ENCODE data around the gene PTPRN.

PTPRN gene

GRCh38 chr2:219279916-219280516 is 29.2 kb downstream of the PTPRN start:
- H3K27ac ChIP-seq = peak overlapping the region; percentile 74
- TF ChIP-seq CTCF (IDR thresholded peaks at IDR 0.05) = no peak
- TF ChIP-seq ZFX (IDR thresholded peaks at IDR 0.05; ENCODE audit: borderline replicate concordance) = no peak

- TF ChIP-seq ZFX (IDR thresholded peaks at IDR 0.05; ENCODE audit: borderline replicate concordance) = no peak
- TF ChIP-seq CTCF (IDR thresholded peaks at IDR 0.05) = no peak
- H3K27ac ChIP-seq = peak within 1 kb of the TSS; percentile 74
Measured at GRCh38 chr2:219279151-219279915, 29.9 kb downstream of the PTPRN start, which contains the start of gene DNAJB2. TSS of gene DNAJB2 (plus strand) at chr2:219279366. CDS start at chr2:219279834, 468 bp downstream.

GRCh38 chr2:219278655-219279150 is 30.5 kb downstream of the PTPRN start:
- TF ChIP-seq CTCF (IDR thresholded peaks at IDR 0.05) = no peak
- no peak for TF ChIP-seq ZFX (IDR thresholded peaks at IDR 0.05; ENCODE audit: borderline replicate concordance)
- H3K27ac ChIP-seq = peak overlapping the region; percentile 74

GRCh38 chr2:219277703-219278654 is 31.2 kb downstream of the PTPRN start:
- H3K27ac ChIP-seq = peak overlapping the region; percentile 74

GRCh38 chr2:219274361-219274921 is 34.8 kb downstream of the PTPRN start:
- TF ChIP-seq ZFX (IDR thresholded peaks at IDR 0.05; ENCODE audit: borderline replicate concordance) (no peak), CTCF (IDR thresholded peaks at IDR 0.05) (no peak)
- no peak overlapping the region for H3K27ac ChIP-seq

More at GRCh38 chr2:219277703-219278654, 31.2 kb downstream of the PTPRN start:
- TF ChIP-seq CTCF (IDR thresholded peaks at IDR 0.05) (peak; percentile 98), ZFX (IDR thresholded peaks at IDR 0.05; ENCODE audit: borderline replicate concordance) (no peak)

- TF ChIP-seq ZFX (IDR thresholded peaks at IDR 0.05; ENCODE audit: borderline replicate concordance) (no peak), CTCF (IDR thresholded peaks at IDR 0.05) (no peak)
- H3K27ac ChIP-seq = no peak overlapping the region
Measured at GRCh38 chr2:219273937-219274336, 35.3 kb downstream of the PTPRN start.
